CD4-positive, alpha-beta T cell treated with Interleukin-17A for 1 hour (primary cell): ENCODE results near the gene RGL1.
"Not testable (repeated sequence)": the region's sequence is repeated elsewhere in the genome, so short reads cannot be mapped to it uniquely, and the experiment has no call there.

ENCODE experiments used
- DNase-seq: peaks from one replicate; pipeline ENCODE4 v3.0.0-alpha.2; 2020

Gene RGL1

DNA sequence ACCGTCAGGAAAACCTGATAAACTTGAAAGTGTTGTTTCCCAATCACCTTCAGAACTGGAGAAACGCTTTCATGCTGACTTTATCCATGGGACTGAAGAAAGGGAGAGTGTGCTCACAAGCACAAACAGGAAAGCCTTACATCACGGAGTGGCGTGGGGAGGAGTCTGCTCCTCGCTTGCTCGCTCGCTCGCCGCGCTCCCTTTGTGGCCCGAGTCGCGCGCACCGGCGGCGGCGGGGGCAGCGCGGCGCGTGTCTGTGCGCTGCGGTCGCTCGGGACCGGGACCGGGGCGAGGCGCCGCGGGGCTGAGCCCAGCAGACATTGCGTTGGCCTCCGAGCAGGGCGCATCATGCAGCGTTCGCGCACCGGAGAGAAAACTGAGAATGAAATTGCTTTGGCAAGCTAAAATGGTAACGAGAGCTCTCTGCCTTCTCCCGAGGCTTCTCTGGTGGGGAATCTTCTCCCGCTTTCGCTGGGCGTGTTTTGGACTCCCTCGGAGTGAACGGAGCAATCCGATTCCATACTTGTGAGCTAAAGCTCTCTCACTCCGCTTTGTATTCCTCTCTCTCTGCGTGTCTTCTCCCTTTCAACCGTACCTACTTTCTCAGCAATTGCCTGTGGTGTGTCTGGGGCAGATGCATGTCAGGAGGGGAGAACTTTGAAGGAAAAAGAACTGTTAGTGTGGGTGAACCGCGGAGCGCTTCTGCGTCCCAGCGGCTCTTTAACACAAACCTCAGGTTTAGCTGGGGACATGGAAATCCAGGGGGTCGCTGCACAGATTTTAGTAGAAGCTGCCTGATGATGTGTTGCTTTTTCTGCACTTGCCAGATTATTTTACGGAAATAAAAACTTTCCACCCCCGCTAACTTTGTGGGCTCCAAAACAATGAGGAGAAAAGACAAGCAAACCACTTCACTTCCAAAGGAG lies at the start of gene RGL1:
TSS of gene RGL1 (plus strand) at position 205 of the 926 bp plus-strand sequence. CDS start at position 383, 178 bp downstream.
- DNase-seq, result no peak

DNA sequence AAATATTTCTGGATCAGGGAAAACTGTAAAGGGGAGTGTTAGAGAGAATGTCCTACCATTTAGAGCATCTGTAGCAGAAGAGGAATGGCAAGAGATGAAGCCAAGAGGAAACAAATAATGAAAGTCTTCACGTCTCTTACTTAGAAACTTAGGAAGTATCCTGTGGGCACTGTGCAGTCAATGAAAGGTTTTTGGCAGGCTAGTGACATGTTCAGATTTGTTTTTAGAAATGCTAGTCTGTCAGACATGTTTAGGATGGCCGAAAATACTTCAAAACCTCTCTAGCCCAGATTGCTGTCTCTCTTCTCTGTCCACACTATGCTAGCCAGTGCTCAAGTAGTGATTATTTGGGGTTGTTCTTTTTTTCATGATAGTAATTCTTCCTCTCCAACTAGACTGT lies 48.6 kb upstream of the RGL1 start:
- no peak for DNase-seq

DNA sequence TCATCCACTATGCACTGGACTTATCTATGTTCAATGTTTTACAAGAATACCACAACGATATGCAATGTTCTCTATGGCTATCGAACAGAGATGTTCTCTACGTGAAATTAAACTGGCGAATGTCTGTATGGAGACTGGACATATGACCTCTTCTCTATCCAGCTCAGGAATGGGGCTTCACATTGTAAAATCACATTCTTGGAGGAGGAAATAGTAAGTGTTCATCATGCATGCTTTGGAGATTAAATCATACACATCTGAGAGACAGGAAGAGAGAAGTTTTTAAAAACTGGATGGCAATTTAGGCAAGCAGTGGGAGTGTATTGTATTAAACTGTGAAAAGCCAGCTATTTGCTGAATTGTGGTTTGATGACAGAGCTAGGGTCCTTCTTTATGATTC lies 47.9 kb upstream of the RGL1 start:
- no peak for DNase-seq

DNA sequence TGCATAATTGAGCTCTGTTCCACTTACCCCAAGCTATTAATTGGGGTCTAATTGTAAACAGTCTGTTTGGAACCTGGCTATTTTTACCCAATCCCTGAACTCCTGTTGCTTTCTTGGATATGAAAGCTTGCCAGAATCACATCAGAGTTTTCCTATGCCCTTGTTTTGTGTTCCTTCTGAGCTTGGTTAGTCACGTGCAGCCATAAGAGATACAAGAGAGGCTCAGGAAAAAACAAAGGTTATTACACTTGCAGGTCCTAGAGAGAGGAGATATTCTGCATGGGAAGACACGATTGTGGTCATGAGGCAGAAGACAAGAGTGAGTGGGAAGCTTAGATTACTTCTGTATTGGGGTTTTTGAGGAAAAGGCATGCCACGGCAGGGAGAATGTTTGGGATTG lies 46.0 kb upstream of the RGL1 start:
- DNase-seq, result no peak

DNA sequence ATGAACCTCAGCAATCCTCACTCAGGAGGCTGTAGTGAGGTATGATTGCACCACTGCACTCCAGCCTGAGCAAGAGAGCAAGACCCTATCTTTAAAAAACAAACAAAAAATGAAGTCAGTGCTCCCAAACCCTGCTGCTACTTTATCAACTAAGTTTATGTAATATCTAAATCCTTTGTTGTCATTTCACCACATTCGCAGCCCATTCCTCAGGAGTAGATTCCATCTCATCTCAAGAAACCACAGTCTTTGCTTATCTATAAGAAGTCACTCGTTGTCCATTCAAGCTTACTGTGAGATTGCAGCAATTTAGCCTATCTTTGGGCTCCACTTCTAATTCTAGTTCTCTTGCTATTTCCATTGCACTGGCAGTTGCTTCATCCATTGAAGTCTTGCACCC lies 44.3 kb upstream of the RGL1 start:
- no peak for DNase-seq

DNA sequence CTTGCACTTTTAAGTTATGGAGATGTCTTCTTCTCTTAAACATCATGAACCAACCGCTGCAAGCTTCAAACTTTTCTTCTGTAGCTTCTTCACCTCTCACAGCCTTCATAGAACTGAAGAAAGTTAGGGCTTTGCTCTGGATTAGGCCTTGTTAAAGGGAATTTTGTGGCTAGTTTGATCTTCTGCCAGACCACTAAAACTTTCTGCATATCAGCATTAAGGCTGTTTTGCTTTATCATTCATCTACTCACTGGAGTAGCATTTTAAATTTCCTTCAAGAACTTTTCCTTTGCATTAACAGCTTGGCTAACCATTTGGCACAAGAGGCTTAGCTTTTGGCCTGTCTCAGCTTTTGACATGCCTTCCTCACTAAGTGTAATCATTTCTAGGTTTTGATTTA lies 43.0 kb upstream of the RGL1 start:
- DNase-seq, result no peak

DNA sequence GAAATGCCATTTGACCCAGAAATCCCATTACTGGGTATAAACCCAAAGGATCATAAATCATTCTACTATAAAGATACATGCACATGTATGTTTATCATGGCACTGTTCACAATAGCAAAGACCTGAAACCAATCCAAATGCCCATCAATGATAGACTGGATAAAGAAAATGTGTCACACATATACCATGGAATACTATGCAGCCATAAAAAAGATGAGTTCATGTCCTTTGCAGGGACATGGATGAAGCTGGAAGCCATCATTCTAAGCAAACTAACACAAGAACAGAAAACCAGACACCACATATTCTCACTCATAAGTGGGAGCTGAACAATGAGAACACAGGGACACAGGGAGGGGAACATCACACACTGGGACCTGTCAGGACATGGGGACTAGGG lies 42.1 kb upstream of the RGL1 start:
- not testable (repeated sequence) for DNase-seq

DNA sequence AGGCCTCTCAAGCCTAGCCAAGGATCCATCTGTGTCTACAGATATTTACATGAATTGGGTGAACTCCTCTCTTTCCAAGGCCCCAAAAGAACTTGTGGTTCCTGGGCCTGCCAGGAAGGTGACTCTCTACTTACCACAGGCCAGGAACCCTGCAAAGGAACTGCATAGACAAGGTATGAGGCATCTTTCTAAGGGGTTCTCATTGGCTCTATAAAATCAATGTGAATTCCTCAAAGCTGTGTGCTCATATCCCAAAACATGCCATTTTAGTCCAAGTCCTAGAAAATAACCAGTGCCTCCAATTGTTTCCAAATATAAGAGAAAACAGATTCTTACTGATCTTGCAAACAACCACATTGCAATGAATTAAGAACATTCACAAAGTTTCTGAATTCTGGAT lies 39.9 kb upstream of the RGL1 start:
- DNase-seq, result no peak

DNA sequence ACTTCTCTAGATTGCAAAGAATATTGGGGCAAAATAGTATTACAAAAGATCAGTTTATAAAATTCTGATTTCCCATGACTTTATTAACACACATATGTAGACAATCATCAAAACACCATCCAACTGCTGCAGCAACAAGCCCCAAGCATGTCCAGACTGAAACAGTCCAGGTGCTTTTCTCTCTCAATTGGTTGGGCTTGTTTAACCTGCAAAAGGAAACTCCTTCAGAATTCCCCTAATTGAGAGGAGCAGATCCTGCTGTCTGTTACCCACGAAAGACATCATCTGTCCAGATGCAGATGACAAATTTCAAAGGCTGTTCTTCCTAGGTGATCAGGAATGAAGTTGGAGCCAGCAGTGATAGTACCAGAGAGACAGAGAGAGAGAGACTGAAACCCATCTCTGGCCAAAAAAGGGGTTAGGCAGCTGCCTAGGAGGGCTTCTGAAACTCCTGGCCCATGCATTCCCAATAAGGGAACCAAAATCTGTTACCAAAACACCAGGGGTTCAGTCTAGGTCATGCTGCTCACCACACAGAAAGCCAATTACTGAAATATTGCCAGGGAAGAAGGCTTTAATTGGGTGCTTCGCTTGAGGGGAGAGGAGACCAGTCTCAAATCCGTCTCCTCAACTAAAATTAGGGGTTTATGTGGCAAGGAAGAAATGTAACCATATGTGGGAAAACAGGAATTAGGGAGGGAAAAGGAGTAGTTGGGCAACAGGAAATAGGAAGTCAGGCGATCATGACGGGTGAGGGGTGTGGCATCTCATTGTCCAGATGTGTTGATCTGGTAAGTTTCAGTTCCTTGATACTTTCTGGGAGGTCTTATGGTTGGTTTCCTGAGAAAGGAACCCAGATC lies 34.7 kb upstream of the RGL1 start:
- no peak for DNase-seq

DNA sequence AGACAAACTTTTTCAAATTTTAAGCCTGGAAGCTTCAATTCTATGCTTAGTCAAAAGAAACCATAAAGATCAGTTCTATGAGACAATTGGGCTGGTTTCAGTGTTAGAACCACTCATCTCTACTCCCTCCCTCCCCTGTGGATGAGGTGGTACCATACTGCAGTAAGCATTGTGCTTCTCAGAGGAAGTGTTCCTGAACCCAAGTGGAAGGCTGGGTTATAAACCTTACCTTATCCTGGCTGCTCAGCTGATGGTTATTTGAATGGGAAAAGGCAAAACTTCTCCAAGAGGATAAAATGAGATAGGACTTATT lies 34.1 kb upstream of the RGL1 start:
- DNase-seq, result no peak

DNA sequence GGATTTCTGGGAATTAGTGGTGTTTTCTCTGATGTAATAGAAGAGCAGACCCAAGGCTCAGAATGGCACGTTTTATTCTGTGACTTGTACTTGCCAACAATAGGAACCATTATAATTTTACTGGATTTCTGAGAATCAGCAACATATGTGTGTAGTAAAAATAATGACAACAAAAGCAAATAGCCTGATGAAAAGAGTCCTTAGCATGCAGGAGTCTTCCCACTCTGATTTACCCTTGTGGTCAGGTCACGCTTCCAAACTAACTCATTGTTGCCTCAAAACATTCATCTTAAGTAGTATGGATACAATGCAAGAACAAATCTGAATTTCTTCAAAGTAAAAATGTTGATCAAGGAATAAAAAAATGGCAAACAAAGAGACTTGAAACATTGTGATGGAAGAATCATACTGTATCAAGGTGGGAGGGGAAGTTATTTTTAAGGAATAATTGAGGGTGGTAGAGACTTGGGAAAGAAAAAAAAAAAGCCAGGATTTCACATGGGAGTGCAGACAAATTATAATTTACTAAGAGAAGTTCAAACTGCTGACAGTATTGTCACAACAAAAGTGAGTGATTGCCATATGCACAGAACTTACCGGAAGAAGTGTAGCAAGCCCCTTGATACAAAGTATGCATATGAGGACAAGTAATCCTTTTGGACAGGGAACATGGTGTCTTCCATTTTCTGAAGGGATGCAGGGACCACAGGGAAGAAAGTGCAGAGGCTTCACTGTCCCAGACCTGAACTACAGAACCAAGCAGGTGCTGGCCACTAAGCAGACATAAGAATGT lies 31.2 kb upstream of the RGL1 start:
- DNase-seq, result no peak

DNA sequence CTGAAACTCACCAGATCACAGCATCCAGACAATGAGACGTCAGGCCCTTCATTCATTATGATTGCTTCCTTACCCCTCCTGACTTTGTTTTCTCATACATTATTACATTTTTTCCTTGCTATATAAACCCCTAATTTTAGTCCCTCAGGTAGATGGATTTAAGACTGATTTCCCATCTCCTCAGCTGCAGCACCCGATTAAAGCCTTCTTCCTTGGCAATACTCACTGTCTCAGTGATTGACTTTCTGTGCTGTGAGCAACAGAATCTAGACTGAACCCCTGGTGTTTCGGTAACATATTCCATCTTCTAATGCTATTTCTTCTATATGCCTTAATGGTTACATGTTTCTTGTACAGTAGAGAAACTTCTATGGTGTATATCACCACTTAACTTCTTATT lies 30.0 kb upstream of the RGL1 start:
- DNase-seq, result no peak

DNA sequence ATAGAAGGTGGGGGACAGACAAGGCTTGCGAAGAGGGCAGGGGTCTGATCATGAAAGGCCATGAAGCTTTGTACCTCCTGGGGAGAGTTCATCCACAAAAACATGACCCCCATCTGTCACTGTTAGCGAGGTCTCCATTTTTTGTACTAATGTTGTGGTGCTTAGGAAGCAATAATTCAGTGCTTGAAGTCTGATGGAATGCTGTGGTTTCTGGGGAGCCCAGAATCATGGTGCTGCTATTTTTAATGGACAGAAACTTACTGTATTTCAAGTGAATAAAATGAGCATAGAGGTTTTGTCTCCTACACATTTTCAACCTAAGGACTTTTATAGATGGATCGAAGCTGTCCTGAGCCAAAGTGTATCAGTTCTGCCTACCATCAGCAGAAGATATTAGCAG lies 28.2 kb upstream of the RGL1 start:
- no peak for DNase-seq

DNA sequence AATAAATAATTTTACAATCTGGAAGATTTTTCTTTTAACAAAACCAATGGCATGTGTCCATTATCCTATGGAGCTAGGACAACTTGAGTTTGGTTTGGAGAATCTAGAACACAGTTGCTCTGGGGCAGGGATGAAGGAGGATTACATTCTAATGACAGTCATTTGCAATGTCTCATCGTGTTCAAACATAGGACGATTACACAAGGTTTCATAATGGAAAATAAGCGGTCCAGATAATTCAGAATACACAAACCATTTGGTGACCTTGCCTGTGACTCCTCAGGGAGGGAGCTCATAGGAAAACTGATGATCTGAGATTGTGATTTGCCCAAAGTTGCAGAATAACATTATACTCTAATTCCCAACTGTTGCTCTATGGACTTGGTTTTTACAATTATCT lies 27.6 kb upstream of the RGL1 start:
- DNase-seq, result no peak

DNA sequence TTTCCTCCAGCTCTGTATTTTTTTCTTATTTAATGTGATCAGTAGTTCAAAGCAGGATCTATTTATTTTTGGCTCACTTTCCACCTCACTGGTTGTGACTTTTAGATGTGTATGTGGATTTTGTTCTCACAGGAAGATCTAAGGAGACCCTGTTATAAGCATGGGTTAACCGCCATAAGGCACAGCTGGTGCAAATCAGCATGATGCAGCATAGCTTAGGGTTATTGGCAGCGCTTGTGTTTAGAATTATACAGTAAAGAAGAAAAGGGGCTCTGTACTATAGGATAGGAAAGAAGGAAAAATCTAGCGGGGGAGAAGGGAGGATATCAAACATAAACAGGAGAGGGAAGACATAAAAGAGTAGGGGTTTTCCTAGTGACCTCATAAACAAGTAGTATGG lies 26.9 kb upstream of the RGL1 start:
- no peak for DNase-seq

DNA sequence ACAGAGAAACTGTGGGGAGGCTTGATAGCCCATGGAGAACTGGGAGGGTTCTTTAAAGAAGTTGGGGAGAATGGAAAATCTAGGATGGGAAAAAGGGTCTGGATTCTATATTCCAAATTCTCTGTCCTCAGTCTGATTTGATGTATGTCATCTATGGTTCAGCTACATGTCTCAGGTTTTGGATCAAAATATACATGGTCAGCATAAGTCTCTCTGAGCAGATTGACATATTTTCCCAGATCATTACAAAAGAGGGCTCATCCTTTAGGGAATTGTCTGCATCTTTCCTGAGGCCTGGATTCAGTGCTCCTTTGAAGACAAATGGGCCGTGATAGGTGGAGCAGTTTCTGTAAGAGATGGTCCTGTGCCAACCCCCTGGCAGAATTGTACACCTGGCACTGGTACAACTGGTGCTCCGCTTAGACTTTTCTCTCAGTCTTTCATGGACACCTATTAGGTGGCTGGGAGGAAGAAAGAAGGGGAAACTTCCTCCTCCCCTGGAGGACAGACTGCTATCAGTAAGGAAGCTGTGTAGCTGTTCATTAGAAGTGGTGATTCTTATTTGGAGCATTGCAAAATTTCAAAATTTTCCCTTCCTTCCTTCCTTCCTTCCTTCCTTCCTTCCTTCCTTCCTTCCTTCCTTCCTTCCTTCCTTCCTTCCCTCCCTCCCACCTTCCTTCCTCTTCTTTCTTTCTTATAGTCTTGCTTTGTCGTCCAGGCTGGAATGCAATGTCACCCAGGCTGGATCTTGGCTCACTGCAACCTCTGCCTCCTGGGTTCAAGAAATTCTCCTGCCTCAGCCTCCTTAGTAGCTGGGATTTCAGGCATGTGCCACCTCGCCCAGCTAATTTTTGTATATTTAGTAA lies 26.1 kb upstream of the RGL1 start:
- DNase-seq, result no peak

DNA sequence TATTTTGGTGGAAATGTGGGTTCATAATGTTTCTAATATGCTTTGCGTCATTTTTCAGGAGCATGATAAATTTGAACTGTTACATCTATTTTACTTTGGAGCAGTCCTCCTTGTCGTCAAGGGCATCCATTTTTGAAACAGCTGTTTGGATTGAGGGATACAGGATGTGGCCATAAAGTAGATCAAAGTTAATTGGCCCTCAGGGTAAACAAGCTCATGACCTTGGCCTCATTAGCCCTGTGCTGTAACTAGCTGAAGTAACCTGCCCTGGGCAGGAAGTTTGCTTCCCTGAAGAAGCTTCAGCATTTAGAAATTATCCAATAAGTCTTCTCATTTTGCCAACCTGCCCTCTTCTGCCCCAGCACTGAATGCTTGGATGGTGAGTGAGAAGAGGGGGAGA lies 24.8 kb upstream of the RGL1 start:
- DNase-seq, result no peak

DNA sequence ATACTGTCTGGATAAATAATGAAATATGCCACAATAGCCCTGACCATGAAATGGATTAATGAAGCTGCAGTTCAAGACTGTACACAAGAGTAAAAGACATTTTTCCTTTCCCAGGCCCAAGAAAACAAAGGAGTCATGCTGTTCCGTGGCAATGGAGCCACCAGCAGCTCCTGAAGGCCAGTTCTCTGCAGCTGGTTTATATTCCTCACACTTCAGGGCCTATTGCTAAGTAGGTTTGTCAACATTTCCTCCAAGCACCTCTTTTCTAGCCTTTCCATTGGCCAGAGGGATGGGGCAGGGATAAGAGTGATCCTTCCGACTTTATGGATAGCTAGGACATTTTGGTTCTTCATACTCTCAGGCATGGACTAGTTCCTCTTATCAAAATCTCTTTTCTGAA lies 24.2 kb upstream of the RGL1 start:
- no peak for DNase-seq

DNA sequence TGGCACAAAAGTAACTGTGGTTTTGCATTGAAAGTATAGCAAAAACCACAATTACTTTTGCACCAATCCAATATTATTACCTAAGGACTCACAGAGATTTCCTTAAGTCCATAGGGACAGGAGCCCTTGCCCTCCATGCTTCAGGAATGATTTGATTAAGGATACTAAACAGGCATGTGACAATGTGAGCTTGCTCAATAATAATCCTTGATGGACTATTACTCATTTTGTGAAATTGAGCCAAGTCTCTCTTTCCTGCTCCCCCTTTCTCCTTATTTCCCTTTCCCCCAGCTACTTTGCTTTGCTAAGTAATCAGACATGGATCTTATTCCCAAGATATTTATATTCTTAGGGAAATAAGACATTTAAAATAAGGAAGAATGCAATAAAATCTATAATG lies 21.6 kb upstream of the RGL1 start:
- DNase-seq, result no peak

DNA sequence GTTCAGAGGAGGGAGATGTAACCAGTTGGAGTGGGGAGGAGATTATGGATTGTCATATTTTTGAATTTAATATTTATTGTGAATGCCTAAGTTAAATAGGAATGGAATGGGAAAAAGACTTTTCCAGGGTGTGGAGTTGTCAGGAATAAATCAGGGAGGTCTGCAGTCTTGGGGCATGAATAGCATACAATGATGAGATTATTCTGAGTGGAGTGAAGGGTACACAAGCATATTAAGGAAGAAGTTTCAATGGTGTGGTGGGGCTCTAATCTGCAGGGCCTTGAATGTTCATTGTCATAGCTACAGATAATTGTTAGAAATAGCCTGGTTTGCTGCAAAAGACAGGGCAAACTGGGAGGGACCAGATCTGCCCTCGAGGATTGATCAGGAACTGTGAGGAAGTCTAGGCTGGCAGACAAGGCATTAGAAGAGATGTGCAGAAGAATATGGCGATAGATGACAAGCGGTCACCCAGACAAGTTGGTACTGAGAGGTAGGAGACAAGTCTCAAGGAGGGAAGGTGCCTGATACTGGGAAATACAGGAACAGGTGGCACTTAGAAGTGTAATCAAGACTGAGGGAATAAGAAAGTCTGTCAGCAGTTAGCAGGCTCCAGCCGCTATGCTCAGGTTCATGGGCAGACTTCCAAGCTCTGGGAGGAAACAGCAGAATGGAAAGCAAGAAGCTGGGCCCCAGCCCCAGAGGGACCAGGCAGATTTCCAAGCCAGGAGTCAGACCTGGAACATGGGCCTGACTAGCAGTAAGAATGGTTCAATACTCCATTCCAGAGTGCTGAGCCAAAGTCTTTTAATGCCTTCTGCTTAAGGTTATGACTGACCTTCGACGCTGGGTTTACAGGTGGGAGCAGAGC lies 20.9 kb upstream of the RGL1 start:
- no peak for DNase-seq

DNA sequence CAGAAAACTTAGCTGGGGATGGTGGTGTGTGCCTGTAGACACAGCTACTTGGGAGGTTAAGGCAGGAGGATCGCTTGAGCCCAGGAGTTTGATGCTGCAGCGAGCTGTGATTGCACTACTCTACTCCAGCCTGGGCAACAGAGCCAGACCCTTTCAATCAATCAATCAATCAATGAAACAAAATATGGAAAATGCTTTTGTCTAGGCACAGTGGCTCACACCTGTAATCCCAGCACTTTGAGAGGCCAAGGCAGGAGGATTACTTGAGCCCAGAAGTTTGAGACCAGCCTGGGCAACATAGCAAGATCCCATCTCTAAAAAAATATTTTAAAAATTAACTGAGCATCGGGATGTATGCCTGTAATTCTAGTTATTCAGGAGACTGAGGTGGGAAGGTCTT lies 19.0 kb upstream of the RGL1 start:
- DNase-seq, result not testable (repeated sequence)
